GM23338 (cell line): ENCODE results near the gene DPY19L1. TPM values are rescaled to one million over a fixed set of nuclear protein-coding genes. Genes with fewer than 3 reads are reported as not detected.
"Not testable (repeated sequence)": the region's sequence is repeated elsewhere in the genome, so short reads cannot be mapped to it uniquely, and the experiment has no call there.

ENCODE experiments used
- ATAC-seq: fragments of 200-7000 bp; cut with Tn5 transposase; 3 replicates; pipeline ENCODE4 v1.9.1; 2020
- DNase-seq: peaks from one replicate; pipeline ENCODE4 v3.0.0-alpha.2; 2015; ENCODE audit warnings: low spot score
- H2AFZ ChIP-seq: fragments of 200-600 bp; sonication (generic); 2 replicates; pipeline ENCODE4 v1.8.0; 2016; ENCODE audit warnings: antibody characterized with exemption, mild to moderate bottlenecking, moderate library complexity
- H3F3A ChIP-seq: fragments of 200-600 bp; sonication (generic); replicated peaks from 2 replicates; pipeline ENCODE4 v1.8.0; 2017; ENCODE audit warnings: antibody characterized with exemption, mixed run types, low read depth
- H3K27ac ChIP-seq: fragments of 200-600 bp; sonication (generic); 2 replicates; pipeline ENCODE4 v1.6.1; 2016; ENCODE audit warnings: low read depth
- H3K27me3 ChIP-seq: fragments of 200-600 bp; sonication (generic); 2 replicates; pipeline ENCODE4 v1.8.0; 2016; ENCODE audit warnings: mild to moderate bottlenecking, mixed run types, moderate library complexity; ENCODE audit not compliant: insufficient read depth
- H3K36me3 ChIP-seq: fragments of 200-600 bp; sonication (generic); 2 replicates; pipeline ENCODE4 v1.8.0; 2016; ENCODE audit warnings: mild to moderate bottlenecking; ENCODE audit not compliant: insufficient read depth
- H3K4me1 ChIP-seq: fragments of 200-600 bp; sonication (generic); 2 replicates; pipeline ENCODE4 v1.8.0; 2016; ENCODE audit warnings: mild to moderate bottlenecking, moderate library complexity; ENCODE audit not compliant: insufficient read depth
- H3K4me2 ChIP-seq: fragments of 200-600 bp; sonication (generic); 2 replicates; pipeline ENCODE4 v1.7.1; 2017; ENCODE audit warnings: mixed run types
- H3K4me3 ChIP-seq: fragments of 200-600 bp; sonication (generic); 2 replicates; pipeline ENCODE4 v1.6.1; 2016; ENCODE audit warnings: mixed run types
- H3K79me2 ChIP-seq: fragments of 200-600 bp; sonication (generic); replicated peaks from 2 replicates; pipeline ENCODE4 v1.8.0; 2017; ENCODE audit warnings: mild to moderate bottlenecking; ENCODE audit not compliant: insufficient read depth
- H3K9me2 ChIP-seq: fragments of 200-600 bp; sonication (generic); 2 replicates; pipeline ENCODE4 v1.8.0; 2017; ENCODE audit not compliant: insufficient read depth
- H4K20me1 ChIP-seq: fragments of 200-600 bp; sonication (generic); replicated peaks from 2 replicates; pipeline ENCODE4 v1.8.0; 2017; ENCODE audit warnings: mild to moderate bottlenecking; ENCODE audit not compliant: insufficient read depth
- H3K27ac Mint-ChIP-seq: 2 replicates; pipeline ENCODE4 v1.8.0; 2020; ENCODE audit warnings: inconsistent platforms, mild to moderate bottlenecking, moderate library complexity, mixed read lengths
- H3K27me3 Mint-ChIP-seq: 3 replicates; pipeline ENCODE4 v1.8.0; 2022; ENCODE audit warnings: low read depth, mild to moderate bottlenecking, moderate library complexity, mixed read lengths, inconsistent platforms; ENCODE audit not compliant: insufficient read depth, poor library complexity
- H3K36me3 Mint-ChIP-seq: 3 replicates; pipeline ENCODE4 v1.8.0; 2021; ENCODE audit warnings: low read depth, mild to moderate bottlenecking, inconsistent platforms, moderate library complexity, mixed read lengths
- H3K4me1 Mint-ChIP-seq: 3 replicates; pipeline ENCODE4 v1.8.0; 2020; ENCODE audit warnings: mild to moderate bottlenecking, inconsistent platforms, mixed read lengths
- H3K4me3 Mint-ChIP-seq: 3 replicates; pipeline ENCODE4 v1.8.0; 2021; ENCODE audit warnings: moderate library complexity, mild to moderate bottlenecking, inconsistent platforms, mixed read lengths
- H3K9me3 Mint-ChIP-seq: 3 replicates; pipeline ENCODE4 v1.8.0; 2020; ENCODE audit warnings: moderate library complexity, mild to moderate bottlenecking, inconsistent platforms, mixed read lengths
- CREB1 ChIP-seq: fragments of 250-450 bp; sonication (Bioruptor Pico); IDR thresholded peaks from 2 replicates; pipeline ENCODE4 v1.5.0; 2020; ENCODE audit warnings: low read depth, mild to moderate bottlenecking, moderate library complexity
- EZH2 ChIP-seq: fragments of 200-600 bp; sonication (generic); IDR thresholded peaks from one replicate; pipeline ENCODE4 v1.8.0; 2017; ENCODE audit warnings: antibody characterized with exemption, mild to moderate bottlenecking, low read depth; ENCODE audit not compliant: unreplicated experiment
- EZH2phosphoT487 ChIP-seq: fragments of 200-600 bp; sonication (generic); IDR thresholded peaks from one replicate; pipeline ENCODE4 v1.8.1; 2018; ENCODE audit warnings: antibody characterized with exemption; ENCODE audit not compliant: unreplicated experiment
- STAT1 ChIP-seq: IDR thresholded peaks from one replicate; pipeline ENCODE4 v1.6.1; 2016; ENCODE audit warnings: antibody characterized with exemption; ENCODE audit not compliant: unreplicated experiment
- ZNF114 ChIP-seq: fragments of 250-450 bp; sonication (Bioruptor Pico); IDR thresholded peaks from 2 replicates; pipeline ENCODE4 v1.5.0; 2020; ENCODE audit warnings: mild to moderate bottlenecking, moderate library complexity
- polyA plus RNA-seq: library from polyadenylated mRNA; unstranded; fragments of >200 nt; fragmentation: Nextera tagmentation; extraction: Ambion mirVana; gene quantifications from 2 replicates; pipeline ENCODE4 v1.2.1, GENCODE V29; 2016
- total RNA-seq: library from RNA; depleted of rRNA; stranded (reverse); fragments of >200 nt; shearing (Covaris generic); gene quantifications from 2 replicates; pipeline ENCODE4 v1.2.3, GENCODE V29; 2014
- TF ChIP-seq, protein P1 (sequence below), 2 experiments: fragments of 200-600 bp in 1 of 2; sonication (generic) in 1 of 2; conservative IDR thresholded peaks; 2 replicates each; pipeline versions ENCODE4 v1.5.1 to v1.6.1; 2016 to 2017; ENCODE audit warnings: antibody characterized with exemption in 2 of 2, low read depth in 2 of 2, mild to moderate bottlenecking in 2 of 2, moderate library complexity in 1 of 2
- TF ChIP-seq, protein P2 (sequence below): IDR thresholded peaks from 2 replicates; pipeline ENCODE4 v1.6.1; 2016; ENCODE audit warnings: antibody characterized with exemption

The DPY19L1 gene
- total and polyA plus RNA-seq, 2 experiments from 2014 or later, result 4.4 to 20.2 TPM

GRCh38 chr7:34928560-34928959, 108.7 kb downstream of the DPY19L1 start (continued):
- TF ChIP-seq EZH2phosphoT487, result no peak
- TF ChIP-seq, protein P1, sequence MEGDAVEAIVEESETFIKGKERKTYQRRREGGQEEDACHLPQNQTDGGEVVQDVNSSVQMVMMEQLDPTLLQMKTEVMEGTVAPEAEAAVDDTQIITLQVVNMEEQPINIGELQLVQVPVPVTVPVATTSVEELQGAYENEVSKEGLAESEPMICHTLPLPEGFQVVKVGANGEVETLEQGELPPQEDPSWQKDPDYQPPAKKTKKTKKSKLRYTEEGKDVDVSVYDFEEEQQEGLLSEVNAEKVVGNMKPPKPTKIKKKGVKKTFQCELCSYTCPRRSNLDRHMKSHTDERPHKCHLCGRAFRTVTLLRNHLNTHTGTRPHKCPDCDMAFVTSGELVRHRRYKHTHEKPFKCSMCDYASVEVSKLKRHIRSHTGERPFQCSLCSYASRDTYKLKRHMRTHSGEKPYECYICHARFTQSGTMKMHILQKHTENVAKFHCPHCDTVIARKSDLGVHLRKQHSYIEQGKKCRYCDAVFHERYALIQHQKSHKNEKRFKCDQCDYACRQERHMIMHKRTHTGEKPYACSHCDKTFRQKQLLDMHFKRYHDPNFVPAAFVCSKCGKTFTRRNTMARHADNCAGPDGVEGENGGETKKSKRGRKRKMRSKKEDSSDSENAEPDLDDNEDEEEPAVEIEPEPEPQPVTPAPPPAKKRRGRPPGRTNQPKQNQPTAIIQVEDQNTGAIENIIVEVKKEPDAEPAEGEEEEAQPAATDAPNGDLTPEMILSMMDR (conservative IDR thresholded peaks at IDR 0.05; ENCODE audit: low read depth in 2 of 2), result no peak

DNA sequence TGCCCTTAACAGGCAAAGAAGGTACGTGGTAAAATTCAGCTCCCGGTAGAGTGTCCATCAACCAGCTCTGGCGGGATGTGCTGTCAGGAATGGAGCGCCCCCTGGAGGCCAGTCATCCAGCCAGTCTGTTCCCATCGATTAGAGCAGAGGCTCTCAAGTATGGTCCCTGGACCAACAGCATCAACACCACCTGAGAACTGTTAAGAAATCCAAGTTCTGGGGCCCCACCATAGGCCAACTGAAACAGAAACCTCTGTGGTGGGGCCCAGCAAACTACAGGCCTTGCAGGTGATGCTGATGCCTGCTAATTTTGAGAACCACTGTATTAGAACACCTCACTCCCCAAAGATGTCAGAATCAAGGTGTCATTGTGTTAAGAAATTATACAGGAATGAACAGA, 109.2 kb downstream of the DPY19L1 start:
- Histone ChIP-seq H3K79me2 (no peaks in the 10 kb centered on the region), H3K27ac (no peak overlapping the region), H3F3A (no peaks in the 10 kb centered on the region), H3K4me2 (no peak overlapping the region), H2AFZ (no peak overlapping the region), H3K4me1 (no peaks in the 10 kb centered on the region), H3K27me3 (no peaks in the 10 kb centered on the region), H3K9me2 (no peaks in the 10 kb centered on the region), H4K20me1 (no peaks in the 10 kb centered on the region), H3K36me3 (no peaks in the 10 kb centered on the region), H3K4me3 (no peak overlapping the region)
- Mint-ChIP-seq H3K4me1 (peaks cover 14% of the 10 kb centered on the region), H3K9me3 (peaks cover 4% of the 10 kb centered on the region; the same call in 1 of the 3 replicates), H3K27ac (no peak overlapping the region), H3K36me3 (no peaks in the 10 kb centered on the region), H3K4me3 (no peak overlapping the region), H3K27me3 (no peaks in the 10 kb centered on the region)
- peak; percentile 99 for ATAC-seq
- DNase-seq, result peak; percentile 93
- TF ChIP-seq, protein P2, sequence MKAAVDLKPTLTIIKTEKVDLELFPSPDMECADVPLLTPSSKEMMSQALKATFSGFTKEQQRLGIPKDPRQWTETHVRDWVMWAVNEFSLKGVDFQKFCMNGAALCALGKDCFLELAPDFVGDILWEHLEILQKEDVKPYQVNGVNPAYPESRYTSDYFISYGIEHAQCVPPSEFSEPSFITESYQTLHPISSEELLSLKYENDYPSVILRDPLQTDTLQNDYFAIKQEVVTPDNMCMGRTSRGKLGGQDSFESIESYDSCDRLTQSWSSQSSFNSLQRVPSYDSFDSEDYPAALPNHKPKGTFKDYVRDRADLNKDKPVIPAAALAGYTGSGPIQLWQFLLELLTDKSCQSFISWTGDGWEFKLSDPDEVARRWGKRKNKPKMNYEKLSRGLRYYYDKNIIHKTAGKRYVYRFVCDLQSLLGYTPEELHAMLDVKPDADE, result no peak
- TF ChIP-seq EZH2, result no peak
- TF ChIP-seq STAT1, result no peak
- TF ChIP-seq CREB1 (CRISPR knock-in tag), result no peak
- no peak for TF ChIP-seq ZNF114 (CRISPR knock-in tag)
- TF ChIP-seq, protein P1 (conservative IDR thresholded peaks at IDR 0.05; ENCODE audit: low read depth in 2 of 2), result peak; percentile 66 to 87

GRCh38 chr7:34920470-34920869, 116.8 kb downstream of the DPY19L1 start:
- not testable (repeated sequence) for H3K36me3 Mint-ChIP-seq, H3K27me3 Mint-ChIP-seq, H3K4me3 ChIP-seq, H3K36me3 ChIP-seq, H3K4me2 ChIP-seq, H4K20me1 ChIP-seq, H2AFZ ChIP-seq, H3K4me3 Mint-ChIP-seq, H3K79me2 ChIP-seq, ATAC-seq, H3K4me1 Mint-ChIP-seq, H3K27ac ChIP-seq, H3K27ac Mint-ChIP-seq, H3K27me3 ChIP-seq, H3F3A ChIP-seq, H3K9me2 ChIP-seq, H3K4me1 ChIP-seq, DNase-seq
- H3K9me3 Mint-ChIP-seq, result peaks cover 17% of the 10 kb centered on the region

GRCh38 chr7:34919038-34919437, 118.2 kb downstream of the DPY19L1 start:
- H3K27ac Mint-ChIP-seq, H3K27me3 ChIP-seq, H3K4me3 ChIP-seq, H3K36me3 Mint-ChIP-seq, H3F3A ChIP-seq, DNase-seq, H3K27me3 Mint-ChIP-seq, H3K4me1 Mint-ChIP-seq, H3K79me2 ChIP-seq, H3K4me1 ChIP-seq, H3K9me2 ChIP-seq, H3K27ac ChIP-seq, H3K36me3 ChIP-seq, H3K4me3 Mint-ChIP-seq, ATAC-seq, H4K20me1 ChIP-seq, H2AFZ ChIP-seq, H3K4me2 ChIP-seq: not testable (repeated sequence)
- H3K9me3 Mint-ChIP-seq, result peaks cover 16% of the 10 kb centered on the region

GRCh38 chr7:34918198-34918861, 119.0 kb downstream of the DPY19L1 start:
- peaks cover 19% of the 10 kb centered on the region for H3K9me3 Mint-ChIP-seq
- not testable (repeated sequence) for H2AFZ ChIP-seq, H3K4me3 Mint-ChIP-seq, H3K27ac Mint-ChIP-seq, H3K4me1 ChIP-seq, H3K4me2 ChIP-seq, H3K36me3 Mint-ChIP-seq, H3K36me3 ChIP-seq, H3K27me3 Mint-ChIP-seq, DNase-seq, H3K4me1 Mint-ChIP-seq, H3K79me2 ChIP-seq, H4K20me1 ChIP-seq, H3K27ac ChIP-seq, H3F3A ChIP-seq, H3K4me3 ChIP-seq, H3K27me3 ChIP-seq, H3K9me2 ChIP-seq
- ATAC-seq, result peak; percentile 77
